Endothelial cell of umbilical vein (primary cell): Measurements from ENCODE around the gene UTF1.

ENCODE experiments used
- EZH2 ChIP-seq: IDR thresholded peaks from 2 replicates; pipeline ENCODE4 v1.6.1; 2012; ENCODE audit warnings: borderline replicate concordance, low read depth, mild to moderate bottlenecking, moderate library complexity, low read length, inconsistent platforms; ENCODE audit not compliant: severe bottlenecking
- POLR2A ChIP-seq: IDR thresholded peaks from 2 replicates; pipeline ENCODE4 v1.6.1; 2012; ENCODE audit warnings: low read depth, mild to moderate bottlenecking, control low read depth, low read length
- POLR2AphosphoS5 ChIP-seq: IDR thresholded peaks from 2 replicates; pipeline ENCODE4 v1.6.1; 2012; ENCODE audit warnings: low read depth, mild to moderate bottlenecking, control low read depth, low read length, moderate library complexity; ENCODE audit not compliant: insufficient read depth
- TF ChIP-seq, protein P1 (sequence below), 2 donors: IDR thresholded peaks; 1 replicate in 1 of 2; 2 replicates in 1 of 2; pipeline ENCODE4 v1.5.1; 2011; ENCODE audit warnings: low read length in 2 of 2, mild to moderate bottlenecking in 2 of 2, moderate library complexity in 2 of 2, control low read depth in 1 of 2, inconsistent platforms in 1 of 2, low read depth in 1 of 2; ENCODE audit not compliant: insufficient read depth in 1 of 2; ENCODE audit errors: extremely low read depth in 1 of 2
- TF ChIP-seq, protein P2 (sequence below): IDR thresholded peaks from 2 replicates; pipeline ENCODE4 v1.6.1; 2011; ENCODE audit not compliant: insufficient read depth, insufficient read length

DNA sequence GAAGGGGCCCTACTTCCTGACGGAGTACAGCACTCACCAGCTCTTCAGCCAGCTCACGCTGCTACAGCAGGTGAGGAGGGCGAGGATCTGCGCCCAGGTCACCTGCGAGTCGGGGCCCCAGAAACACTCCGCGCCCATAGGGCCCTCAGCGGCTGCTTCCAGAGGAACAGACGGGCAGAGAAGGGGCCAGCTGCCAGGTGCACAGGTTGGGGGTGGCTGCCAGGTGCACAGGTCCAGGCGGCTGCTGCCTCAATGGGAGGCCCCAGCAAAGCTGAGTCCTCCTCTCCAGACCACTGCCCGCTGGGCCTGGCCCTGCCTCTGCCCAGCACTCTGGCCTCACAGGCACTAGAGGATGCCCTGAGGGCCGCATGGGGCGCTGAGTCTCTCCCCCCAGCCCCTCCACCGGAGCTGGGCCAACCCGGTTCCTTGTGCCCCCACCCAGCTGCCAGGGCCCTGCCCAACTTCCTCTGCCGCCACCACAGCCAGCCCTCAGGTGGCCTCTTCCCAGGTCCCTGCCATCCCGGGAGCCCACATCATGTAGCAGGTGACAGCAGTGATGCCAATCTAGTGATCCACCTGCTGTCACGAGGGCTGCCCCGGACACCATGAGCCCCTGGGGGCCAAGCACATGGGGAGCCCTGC lies 17.0 kb upstream of the UTF1 start:
- TF ChIP-seq, protein P1, sequence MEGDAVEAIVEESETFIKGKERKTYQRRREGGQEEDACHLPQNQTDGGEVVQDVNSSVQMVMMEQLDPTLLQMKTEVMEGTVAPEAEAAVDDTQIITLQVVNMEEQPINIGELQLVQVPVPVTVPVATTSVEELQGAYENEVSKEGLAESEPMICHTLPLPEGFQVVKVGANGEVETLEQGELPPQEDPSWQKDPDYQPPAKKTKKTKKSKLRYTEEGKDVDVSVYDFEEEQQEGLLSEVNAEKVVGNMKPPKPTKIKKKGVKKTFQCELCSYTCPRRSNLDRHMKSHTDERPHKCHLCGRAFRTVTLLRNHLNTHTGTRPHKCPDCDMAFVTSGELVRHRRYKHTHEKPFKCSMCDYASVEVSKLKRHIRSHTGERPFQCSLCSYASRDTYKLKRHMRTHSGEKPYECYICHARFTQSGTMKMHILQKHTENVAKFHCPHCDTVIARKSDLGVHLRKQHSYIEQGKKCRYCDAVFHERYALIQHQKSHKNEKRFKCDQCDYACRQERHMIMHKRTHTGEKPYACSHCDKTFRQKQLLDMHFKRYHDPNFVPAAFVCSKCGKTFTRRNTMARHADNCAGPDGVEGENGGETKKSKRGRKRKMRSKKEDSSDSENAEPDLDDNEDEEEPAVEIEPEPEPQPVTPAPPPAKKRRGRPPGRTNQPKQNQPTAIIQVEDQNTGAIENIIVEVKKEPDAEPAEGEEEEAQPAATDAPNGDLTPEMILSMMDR (IDR thresholded peaks at IDR 0.05; ENCODE audit: extremely low read depth in 1 of 2, insufficient read depth in 1 of 2, low read depth in 1 of 2, low read length in 2 of 2) = no peak
- TF ChIP-seq EZH2 = no peak
- no peak for TF ChIP-seq POLR2A
- TF ChIP-seq POLR2AphosphoS5 = no peak
- TF ChIP-seq, protein P2, sequence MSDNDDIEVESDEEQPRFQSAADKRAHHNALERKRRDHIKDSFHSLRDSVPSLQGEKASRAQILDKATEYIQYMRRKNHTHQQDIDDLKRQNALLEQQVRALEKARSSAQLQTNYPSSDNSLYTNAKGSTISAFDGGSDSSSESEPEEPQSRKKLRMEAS = no peak
